GM20431 (cell line): ENCODE results near the gene NPAS2.

Source experiments
- in situ Hi-C: fragments of 300-500 bp; cut with MseI, MboI; formaldehyde crosslinking; loops from one replicate; pipeline ENCODE4 v1.15.0; 2020; ENCODE audit warnings: low sequenced_read_pairs; ENCODE audit not compliant: unreplicated experiment

The NPAS2 gene

DNA sequence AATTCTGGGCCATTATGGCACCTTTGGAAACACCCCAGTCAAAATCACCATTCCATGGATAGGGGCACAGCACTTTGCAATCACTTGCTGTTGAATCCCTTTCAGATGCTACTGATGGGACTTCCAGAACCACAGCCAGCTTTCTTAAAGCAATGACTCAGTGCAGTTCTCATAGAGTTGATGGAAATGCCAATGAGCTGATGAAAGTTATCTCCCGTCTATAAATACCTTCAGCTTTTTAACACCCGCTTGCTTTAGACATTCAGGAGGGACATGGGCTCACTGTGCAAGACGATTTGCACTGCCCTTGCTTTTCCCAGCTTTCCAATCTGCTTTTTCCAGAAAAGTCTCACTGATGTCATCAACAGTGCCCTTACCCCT, 115.4 kb downstream of the NPAS2 start:
- in situ Hi-C loops = no loop called here

DNA sequence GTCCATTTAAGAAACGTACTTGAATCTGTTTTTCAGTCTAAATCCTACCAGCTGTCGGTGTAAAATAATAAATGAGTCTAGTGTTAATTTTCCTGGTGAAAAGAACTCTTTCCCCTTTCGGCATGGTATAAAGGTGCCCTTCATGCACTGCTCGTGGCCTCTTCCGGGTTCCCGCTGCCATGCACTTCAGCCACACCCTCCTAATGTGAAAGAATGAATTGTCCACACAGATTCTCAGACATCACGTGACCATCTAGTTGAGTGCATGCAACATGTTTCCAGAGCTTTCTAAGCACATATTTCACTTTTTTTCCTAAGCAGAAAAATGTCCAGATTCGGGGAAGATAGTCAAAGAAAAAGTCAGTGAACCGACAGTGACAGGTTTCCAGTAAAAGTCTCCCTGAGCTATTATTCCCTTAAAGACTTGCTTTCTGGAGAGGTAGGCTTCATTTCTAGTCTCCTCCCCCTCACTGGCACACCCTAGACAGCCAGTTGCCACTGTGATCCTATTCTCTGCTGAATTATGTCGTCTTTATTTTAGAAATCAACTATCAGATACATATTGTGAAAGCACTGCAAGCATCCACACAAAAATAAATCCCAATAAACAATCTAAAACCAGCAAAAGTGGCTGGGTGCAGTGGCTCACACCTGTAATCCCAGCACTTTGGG, 116.3 kb downstream of the NPAS2 start:
- in situ Hi-C loops = no loop called here

DNA sequence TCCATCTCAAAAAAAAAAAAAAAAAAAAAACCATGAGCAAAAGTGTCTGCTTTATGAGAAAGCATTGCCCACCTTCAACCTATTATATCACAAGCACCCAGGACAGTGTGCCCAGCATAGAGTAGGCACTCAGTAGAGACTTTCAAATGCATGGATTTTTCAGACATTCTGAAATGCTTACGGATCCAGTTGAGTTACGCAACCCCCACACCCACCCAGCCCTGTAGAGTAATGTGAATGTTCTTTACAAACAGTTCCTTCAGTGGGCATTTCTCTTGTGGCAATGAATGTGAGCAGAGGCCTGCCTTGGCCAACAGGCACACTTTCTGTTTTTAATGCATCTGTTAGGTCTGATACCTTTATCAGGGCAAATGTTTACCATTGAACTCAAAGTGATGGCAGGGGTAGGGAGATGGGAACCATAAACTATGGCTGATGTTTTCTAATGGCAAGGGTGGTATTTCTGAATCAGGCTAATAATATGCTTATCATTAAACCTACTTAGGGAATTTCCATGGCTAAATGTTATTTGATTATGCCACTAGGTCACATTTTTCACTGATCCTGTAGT, 117.1 kb downstream of the NPAS2 start:
- in situ Hi-C loops = no loop called here

DNA sequence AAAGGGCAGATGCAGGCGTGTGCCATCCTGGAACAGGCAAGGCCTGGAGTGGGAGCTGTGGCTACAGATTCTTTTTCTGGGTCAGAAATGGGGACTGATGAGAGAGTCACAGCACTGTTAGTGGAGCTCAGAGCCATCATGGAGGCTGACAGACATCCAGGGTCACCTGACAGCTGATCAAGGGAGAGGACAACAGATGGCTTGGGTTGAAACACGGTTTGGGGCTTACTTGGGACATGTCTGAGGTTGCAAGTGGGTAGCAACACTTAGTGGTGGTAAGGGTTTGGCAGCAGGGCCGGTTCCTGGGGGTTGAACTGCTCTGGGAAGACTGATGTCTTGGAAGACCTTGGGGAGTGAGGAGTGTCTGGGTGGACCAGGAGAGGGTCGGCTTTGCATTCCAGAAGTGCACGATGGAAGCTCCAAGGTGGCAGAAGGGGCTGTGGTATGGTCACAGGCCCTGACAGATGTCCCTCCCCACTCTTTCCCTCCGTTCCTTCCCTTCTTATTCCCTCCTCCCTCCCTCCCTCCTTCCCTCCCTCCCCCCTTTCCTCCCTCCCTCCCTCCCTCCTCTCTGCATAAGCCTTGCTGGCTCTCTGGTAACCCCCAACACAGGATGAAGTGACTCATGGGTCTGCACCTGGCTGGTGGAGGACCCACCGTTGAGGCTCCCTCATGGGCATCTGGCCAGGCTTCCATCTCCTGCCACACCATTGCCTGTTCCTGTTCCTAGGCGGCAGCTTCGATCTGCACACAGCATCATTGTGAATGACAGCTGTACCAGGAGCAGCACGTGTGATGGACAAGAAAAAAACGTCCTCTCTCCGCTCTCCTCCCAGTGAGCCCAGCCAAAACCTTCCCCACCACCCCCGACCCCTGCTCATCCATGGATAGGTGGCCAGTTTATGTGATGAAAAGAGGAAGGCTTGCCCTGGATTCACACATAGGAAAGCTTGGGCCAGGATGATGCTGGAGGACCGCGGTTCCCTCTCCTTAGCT, 118.4 kb downstream of the NPAS2 start:
- in situ Hi-C loops = no loop called here

DNA sequence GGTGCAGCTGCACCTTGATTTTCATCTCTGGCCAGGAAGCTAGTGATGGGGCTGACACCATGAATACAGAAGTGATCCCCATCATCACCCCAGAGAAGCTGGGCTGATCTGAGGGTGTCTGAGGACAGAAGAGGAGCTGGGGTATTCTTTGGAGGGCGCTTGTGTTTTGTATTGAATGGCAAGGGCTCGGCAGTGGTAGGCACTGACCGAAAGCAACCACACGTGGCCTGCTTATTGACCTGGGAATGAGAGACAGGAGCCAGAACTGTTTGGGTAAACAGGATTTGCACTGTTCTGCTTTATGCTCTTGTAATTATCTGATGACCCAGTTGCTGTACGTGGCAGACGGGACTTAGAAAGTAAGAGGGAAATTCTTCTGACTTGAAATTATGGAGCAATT, 119.5 kb downstream of the NPAS2 start:
- in situ Hi-C loops = no loop called here

DNA sequence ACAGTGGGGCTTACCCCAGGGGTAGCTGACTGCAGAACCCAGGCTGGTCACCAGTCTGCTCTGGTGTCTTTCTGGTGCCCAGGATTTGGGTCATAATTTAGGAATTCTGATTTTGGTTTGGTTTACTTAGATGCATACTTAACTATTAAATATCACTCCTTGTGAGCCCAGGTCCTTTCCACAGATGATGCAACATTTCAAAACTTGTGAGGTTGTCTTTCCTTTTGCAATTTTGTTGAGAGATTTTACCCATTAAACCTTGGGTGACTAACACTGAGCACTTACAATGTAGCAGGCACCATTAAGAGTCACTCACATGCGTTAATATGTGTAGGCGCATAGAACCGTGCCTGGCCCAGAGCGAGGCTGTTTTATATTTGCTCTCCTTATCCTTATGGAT, 120.3 kb downstream of the NPAS2 start:
- in situ Hi-C loops = no loop called here

DNA sequence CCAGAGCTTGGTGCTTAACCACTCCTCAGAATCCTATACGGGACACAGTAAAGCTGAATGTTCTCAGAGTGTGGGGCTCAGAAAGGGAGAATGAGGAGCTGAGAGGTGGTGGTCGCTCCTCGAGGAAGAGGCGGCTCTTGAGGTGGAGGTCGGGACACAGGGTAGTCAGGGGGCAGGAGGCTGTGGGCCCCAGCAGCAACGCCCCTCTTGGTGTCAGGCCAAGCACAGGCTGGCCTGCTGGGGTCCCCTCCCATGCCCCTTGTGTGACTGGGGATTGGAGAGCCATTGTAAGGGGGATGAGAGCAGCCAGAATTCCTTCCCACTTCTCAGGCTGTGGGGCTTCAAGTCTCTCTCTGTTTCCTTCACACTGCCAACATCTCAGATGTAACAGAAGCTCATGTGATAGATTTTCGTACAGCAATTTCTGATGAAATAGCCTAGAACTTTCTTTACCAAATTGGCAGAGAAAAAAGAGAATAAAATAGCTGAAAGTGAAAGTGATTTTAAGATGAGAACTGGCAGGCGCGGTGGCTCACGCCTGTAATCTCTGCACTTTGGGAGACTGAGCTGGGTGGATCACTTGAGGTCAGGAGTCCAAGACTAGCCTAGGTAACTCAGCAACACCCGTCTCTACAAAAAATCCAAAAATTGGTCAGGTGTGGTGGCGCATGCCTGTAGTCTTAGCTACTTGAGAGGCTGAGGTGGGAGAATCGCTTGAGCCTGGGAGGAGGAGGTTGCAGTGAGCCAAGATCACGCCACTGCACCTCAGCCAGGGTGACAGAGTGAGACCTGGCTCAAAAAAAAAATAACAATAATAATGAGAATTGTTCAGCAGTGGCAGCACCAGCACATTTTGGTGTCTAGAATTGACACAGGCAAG, 121.1 kb downstream of the NPAS2 start:
- in situ Hi-C loops = no loop called here

DNA sequence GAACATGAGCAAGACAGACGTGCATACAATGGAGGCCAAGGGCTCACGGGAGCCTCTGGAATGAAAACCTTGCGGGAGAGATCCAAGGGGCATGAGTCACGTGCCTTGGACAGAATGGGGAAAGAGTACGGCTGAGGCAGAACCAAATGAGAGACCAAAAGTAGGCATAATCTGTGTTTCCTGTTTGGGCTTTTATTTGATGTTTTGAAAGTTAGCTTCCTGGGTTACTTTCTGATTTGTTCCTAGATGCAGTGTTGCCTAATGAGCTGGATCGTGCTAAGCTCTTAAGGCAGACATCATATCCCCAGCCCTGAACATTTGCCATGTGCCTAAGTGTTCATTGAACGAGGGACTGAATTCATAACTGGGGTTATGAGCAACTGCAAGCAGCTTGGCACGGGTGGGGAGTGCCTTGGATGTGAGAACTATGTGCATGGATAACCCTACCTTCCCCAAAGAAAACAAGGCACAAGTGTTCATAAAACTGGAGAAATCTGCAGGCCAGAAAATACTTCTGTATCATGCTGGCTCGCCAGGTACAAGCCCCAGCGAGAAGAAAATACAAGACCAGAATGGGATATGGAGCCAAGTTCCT, 121.8 kb downstream of the NPAS2 start:
- in situ Hi-C loops = no loop called here

DNA sequence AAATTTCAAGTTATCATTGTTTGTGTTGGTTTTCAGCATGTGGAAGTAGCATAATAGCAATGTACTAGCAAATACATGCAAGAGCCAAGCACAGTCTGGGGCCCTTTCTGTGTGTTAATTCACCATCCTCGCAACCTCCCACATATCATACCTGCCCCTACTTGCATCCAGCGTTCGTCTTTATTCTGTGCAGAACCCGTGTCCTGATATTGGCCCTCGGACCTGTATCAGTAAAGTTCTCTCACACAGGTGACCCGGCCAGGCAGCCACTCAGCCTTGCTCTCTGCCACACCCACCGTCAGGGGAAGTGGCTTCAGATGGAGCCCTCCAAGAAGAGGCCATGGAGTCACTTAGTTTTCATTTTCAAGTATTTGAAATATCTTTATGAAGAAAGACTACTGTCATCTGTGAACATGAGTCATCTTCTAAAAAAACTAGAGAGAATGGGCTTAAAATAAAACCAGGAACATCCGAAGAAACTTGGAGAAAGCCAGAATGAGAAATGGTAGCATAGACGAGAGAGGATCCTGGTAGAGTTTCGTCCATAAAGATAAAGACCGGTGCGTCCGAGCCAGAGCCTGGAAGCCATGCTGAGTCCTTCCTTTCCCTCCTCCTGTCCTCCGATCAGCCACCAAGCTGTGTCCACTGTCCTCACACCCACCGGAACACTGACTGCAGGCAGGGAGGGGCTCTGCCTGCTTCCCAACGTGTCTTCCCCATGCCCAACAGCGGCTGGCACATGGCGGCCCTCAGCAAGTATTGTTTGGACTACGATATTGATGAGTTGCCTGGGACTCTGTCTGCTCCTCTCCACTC, 124.9 kb downstream of the NPAS2 start:
- in situ Hi-C loops = no loop called here

DNA sequence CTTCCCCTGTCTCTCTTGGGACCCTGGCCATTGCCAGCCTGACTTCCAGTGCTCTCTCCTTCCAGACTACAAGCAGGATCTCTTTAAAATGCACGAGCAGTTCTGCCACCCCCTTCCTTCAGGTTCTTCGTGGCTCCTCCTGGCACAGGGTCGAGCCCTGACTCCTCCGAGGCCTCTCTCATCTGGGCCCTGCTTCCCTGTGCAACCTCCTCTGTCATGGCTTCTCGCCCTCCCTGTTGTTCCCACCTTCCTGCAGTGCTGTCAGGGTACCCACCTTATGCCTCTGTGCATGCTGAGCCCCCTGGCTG, 125.4 kb downstream of the NPAS2 start:
- in situ Hi-C loops = no loop called here

DNA sequence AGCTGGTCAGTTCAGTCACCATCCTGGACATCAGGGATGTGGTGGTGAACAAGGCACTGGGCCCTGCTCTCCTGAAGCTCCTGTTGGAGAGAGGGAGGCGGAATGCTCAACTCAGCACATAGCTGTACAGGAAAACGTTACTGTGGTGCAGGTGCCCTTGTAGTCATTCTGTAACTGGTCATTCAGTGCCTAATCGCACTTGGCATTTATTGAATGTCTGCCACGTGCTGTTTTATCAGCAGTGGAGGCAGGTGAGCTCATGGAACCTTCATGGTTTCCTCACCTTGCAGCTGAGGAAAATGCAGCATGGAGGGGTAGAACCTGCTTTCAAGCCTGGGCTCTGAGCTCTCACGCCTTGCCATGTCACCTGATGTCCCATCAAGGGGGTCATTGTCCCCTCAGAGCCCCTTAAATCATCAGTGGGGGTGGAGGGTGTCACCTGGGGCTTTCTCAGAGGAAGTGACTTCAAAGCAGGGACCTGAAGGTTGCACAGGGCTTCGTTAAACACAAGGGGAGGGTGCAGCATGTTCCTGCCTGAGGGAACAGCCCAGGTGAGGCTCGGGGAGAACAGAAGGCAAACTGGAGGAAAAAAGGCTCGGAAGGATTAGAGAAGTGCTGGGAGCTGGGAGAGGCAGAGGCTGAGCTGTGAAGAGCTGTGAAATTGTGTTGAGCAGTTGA, 126.1 kb downstream of the NPAS2 start:
- in situ Hi-C loops = no loop called here

DNA sequence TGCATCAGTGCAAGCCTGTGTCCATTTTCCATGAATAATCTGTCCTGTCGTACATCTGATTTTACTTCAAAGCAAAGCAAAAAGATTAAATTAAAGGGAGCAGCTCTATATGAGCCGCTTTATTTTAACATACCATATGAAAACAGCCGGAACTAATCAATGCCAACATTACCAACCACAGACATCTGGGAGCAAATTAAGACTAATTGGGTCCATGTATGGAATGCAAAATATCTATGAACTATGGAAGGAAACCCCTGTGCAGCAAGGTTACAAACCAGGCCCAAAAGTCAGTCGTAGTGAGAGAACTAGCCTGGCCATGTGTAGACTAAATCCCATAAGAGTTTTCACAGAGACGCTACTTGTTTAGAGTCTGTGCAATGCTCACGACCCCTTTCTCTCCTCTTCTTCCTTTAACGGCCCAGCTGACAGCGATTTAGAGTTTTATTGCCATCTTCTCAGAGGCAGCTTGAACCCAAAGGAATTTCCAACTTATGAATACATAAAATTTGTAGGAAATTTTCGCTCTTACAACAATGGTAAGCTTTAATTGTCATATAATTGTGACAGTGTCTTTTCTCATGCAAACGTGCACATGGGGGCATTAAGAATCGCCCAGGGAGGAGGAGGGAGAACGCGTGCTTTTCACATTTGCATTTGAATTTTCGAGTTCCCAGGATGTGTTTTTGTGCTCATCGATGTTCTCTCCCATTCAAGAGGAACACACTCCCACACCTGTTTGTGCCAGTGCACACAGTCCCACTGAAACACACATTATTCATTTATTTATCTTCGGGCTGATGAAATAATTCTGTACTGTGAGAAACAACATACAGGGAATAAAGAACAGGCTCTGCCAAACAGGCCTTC, 129.2 kb downstream of the NPAS2 start:
- in situ Hi-C loops = no loop called here

DNA sequence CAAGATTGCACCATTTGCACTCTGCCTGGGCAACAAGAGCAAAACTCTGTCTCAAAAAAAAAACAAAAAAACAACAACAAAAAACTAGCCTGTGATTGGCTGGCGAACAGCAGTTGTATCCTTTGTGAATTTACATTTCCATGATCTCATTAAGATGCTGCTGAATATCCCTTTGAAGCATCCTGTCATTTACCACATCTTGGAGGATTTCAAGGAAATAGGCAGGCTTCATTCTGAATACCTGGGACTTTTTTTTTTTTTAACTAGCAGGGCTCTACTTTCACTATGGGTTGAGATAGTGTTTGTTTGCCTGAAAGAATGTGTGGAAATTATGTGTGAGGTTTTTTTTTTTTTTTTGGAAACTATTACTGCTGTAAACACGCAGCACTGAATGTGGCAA, 132.6 kb downstream of the NPAS2 start:
- in situ Hi-C loops = no loop called here

DNA sequence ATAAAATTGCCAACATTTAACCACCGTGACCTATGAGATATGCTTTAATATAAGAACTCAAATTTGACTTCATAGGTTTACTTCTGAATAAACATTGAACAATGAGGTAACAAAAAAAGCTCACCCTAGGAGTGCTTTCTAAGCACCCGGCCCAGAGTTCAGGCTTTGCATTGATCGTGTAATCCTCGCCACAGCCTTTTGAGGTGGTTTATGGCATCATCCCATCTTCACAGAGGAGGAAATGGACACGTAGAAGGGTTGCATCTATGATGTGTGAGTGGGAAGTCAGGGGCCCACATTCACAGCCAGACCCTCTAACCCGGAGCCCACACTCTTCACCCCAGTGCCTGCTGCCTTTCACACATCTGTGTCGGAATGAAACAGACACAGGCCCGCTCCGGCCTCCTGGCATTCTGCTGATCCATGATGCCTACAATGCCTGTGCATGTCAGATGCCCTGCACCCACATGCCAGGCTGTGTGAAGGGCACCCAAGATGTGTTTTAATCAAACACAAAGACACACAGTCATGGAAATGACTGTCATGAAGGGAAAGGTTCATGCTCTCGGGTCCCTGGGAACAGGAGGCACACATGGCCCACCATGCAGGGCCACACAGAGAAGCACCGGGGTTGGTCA, 133.6 kb downstream of the NPAS2 start:
- in situ Hi-C loops = no loop called here

DNA sequence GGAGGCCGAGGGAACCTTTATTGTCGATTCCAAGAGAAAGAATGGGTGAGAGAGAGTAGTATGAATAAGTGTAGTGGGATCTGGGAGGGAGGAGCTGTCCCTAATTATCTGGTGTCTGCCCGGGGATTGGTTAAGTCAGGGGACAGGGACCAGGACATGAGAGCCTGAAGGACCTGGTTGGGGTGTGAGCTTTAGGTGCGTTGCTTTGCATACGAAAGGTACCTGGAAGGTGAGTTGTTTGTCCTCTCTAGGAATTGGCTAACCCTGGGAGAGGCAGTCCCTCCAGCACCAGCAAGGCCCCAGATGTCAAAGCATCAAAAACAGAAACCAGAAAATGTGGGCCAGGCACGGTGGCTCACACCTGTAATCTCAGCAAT, 134.1 kb downstream of the NPAS2 start:
- in situ Hi-C loops = no loop called here

DNA sequence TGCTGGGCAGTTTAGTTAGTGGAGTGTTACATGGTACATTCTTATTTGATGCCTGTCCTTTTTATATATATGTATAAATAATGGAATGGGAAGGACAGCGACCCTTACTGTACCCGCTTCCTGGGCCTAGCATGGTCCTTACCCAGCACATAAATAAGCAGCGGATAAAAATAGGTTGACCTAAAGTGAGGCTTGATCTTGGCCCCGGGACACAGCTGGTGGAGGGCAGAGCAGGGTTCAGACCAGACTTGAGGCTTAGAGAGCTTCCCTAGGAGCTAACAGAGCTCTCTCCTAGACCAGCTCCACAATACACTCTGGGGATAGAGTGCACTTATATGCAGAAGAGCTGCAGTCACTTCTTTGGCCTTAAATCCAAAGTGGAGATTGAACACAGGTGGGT, 135.3 kb downstream of the NPAS2 start:
- in situ Hi-C loops = no loop called here

DNA sequence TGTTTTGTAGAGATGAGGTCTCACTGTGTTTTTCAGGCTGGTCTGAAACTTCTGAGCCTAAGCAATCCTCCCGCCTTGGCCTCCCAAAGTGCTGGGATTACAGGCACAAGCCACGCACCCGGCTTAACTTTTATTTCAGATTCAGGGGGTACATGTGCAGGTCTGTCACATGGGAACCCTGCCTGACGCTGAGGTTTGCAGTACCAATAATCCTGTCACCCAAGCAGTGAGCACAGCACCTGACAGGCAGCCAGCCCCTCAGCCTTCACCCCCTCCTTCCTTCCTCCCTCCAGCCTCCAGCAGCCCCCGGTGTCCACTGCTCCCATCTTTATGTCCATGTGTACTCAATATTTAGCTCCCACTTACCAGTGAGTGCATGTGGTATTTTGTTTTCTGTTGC, 136.1 kb downstream of the NPAS2 start:
- in situ Hi-C loops = no loop called here
